Brain pericyte (primary cell): ENCODE data around the gene ITPK1.

Source experiments
- DNase-seq: peaks from one replicate; pipeline ENCODE4 v3.0.0-alpha.2; 2012; ENCODE audit warnings: low read depth, low spot score

Gene ITPK1

GRCh38 chr14:93010522-93011140 lies 105.1 kb downstream of the ITPK1 start:
- no peak for DNase-seq

DNA sequence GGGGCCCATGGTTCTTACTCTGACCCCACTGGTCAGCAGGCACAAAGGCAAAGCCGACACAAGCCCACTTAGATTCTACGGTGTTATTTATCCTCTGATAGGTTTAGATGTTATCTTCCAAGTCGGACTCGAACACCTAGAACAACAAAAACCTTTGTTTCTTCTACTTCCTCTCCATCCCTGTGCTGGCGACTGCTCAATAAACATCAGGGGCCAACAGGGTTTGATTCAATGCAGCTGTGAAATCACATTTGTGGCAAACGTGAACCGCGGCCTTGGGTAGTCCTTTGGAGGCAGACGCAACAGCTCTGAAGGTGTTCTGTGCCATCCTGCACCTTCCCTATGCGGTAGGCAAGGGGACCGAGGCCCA lies 105.6 kb downstream of the ITPK1 start:
- no peak for DNase-seq

DNA sequence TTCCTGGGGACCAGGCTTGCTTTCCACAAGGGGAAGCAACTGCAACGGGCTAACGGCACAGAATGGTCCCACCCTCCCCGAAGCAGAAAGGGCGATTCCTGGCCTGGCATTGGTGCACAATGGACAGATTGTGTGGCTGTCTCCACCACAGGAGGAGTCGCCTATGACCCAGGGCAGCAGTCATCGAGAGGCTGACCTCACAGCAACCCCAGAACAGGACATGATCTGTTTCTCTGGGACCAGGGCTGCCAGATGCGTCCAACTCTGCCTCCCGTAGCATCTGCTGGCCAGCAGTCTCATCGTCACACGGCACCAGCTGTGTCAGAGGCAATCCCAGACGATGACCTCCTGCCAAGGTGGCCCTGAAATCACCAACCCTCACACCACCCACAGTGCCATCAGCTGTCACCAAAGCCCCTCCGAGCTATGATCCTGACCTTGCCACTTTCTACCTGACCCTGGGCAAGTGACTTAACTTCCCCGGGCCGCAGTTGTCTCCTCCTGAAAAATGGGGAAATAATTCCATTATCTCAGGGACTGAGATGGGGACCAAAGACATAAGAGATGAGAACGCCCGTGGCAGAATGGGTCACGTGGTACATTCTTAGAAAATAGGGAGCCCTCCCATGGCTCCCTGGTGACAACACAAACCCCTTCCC lies 106.1 kb downstream of the ITPK1 start:
- no peak for DNase-seq

GRCh38 chr14:93008381-93008780 lies 107.3 kb downstream of the ITPK1 start:
- DNase-seq: no peak

- DNase-seq: no peak
Observed at GRCh38 chr14:93007225-93007997, 108.3 kb downstream of the ITPK1 start.

DNA sequence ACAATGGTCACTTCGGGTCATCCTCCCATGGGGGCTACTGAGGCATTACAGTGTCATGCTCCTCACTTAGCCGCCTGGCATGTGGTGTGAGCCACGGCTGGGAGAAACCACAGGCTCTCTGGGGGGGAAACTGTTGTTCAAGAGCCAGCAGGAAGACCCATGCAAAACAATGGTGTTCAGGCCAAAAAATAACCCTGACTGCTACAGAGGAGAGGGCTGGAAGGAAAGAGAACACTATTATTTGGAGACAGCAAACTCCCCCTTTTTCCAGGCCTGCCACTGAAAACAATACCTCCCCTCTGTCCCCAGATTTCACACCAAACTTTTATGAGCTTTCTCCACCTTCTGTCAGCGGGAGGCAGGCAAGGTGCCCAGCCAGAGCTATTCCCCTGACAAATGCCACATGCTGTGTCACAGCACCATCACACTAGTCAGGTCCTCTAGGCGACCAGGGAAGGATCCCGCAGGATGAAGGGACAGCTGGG lies 109.1 kb downstream of the ITPK1 start:
- DNase-seq: no peak

- no peak for DNase-seq
Observed at GRCh38 chr14:93005838-93006237, 109.9 kb downstream of the ITPK1 start.

- no peak for DNase-seq
Observed at GRCh38 chr14:93005135-93005813, 110.5 kb downstream of the ITPK1 start.

- no peak for DNase-seq
Observed at GRCh38 chr14:93004699-93005082, 111.0 kb downstream of the ITPK1 start.

DNA sequence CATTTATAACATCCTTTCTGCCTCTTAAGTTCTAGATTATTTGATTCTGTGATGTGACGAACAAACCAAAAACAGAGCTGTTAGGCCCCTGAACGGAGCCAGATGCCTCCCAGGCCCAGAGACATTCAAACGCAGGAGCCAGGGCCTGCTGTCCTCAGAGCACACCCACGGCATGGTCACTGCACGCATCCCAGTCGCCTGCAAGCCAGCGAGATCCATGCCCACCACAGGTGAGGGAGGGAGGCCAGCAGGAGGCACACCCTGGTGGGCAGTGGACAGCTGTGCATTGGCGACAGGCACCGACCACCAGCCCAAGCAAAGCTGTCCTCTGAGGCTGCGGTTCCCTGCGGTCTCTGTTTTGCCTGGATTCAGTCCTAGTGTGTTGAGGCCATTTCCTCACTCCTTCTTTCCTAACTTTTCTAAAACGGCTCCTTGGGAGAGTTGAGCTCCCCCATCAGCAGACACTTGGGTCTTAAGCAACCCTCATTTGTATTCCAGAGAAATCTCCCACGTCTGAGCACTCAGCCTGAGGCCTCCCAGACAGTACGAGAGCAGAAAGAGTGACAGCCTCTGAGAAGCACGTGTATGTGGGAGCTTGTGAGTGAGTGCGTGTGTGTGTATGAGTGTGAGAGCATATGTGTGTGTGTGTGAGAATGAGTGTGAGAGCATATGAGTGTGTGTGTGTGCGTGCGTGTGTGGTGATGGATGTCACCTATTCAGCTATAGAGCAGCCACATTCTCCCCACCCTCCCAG lies 111.6 kb downstream of the ITPK1 start:
- no peak for DNase-seq

GRCh38 chr14:93002851-93003298 lies 112.8 kb downstream of the ITPK1 start:
- DNase-seq: no peak

- DNase-seq: no peak
Observed at GRCh38 chr14:93002049-93002448, 113.7 kb downstream of the ITPK1 start.

- DNase-seq: no peak
Observed at GRCh38 chr14:92998946-92999345, 116.8 kb downstream of the ITPK1 start.

GRCh38 chr14:92997343-92998061 lies 118.2 kb downstream of the ITPK1 start:
- no peak for DNase-seq

- no peak for DNase-seq
Observed at GRCh38 chr14:92995620-92996019, 120.1 kb downstream of the ITPK1 start.

DNA sequence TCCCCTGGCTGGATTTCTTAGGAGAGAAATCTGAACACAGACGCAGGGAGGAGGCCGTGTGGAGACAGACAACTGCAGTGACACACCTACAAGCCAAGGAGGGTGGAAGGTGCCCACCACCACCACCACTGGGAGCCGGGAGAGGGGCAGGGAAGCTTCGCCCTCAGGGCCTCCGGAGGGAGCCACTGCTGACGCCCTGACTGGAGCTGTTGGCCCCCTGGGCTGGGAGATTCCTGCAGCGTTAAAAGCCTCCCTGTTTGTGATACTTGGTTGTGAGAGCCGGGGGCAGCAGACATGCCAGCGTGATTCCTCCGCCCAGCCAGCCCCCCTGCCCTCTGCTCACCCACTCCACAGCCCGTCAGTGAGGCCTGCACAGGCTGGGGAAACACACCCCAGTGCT lies 120.8 kb downstream of the ITPK1 start:
- no peak for DNase-seq

DNA sequence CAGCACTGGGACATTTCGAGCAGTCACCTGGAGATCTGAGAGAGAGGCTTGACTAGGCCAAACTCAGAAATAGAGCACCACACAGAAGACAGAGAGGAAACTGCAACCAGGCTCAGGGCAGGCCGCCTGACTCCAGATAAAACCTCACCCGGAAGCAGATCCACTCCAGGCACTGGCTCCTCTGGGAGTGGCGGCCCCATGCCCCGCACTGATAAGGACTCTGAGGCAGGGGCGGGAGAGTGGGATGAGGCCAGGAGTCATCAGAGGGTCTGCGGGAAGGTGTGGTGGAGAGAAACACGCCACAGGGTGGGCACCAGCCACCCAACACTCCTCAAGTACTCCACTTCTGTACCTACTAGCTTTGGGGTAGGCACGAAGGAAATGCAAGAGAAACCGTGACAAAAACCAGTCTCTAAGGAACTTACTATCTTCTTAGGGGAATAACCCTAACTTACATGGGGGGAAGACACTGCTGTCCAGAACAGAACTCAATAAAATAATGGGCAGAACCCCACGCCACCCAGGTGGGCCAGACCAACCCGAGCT lies 121.5 kb downstream of the ITPK1 start:
- no peak for DNase-seq

DNA sequence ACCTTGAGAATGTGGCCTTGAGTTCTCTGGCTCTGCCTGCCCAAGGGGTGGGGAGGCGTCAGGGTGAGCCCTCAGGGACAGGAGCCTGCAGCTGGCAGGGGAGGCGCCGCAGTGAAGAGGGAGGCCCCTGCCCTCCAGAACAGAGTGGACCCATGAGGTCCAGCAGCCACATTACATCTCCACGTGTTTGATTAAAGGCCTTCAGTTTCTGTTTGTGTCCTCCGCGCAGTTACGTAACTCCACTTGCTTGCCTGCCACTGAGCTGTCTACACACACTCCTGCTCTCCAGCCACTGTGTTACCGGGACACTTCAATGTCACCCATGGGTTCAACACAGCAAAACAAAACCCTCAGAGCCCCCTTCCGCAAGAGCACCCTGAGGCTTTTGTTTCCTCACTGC lies 122.4 kb downstream of the ITPK1 start:
- no peak for DNase-seq

DNA sequence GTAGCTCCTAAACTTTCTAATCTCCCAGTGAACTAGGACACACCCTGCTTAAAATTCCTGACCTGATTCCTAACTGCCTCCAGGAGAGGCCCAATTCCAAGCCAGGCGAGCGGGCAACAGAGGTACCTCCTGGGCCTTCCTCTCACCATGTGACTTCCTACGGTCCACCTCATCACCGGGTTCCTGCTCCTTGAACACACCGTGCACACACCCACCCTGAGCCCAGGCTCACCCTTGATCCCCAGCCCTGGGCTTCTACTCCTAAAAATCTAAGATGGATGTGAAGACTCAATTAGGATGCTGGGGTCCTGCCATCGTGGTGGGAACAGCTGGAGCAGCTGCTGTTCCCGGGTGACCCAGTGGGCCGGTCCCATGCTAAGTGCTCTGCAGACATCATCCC lies 124.2 kb downstream of the ITPK1 start:
- DNase-seq: no peak
